OCI-LY7 (cell line): Measurements from ENCODE around the gene PLCD4.

ENCODE experiments used
- EZH2phosphoT487 ChIP-seq: fragments of 200-600 bp; sonication (generic); IDR thresholded peaks from 2 replicates; pipeline ENCODE4 v1.6.1; 2018; ENCODE audit warnings: low read depth, borderline replicate concordance, mild to moderate bottlenecking, mixed run types, antibody characterized with exemption, low read length, moderate library complexity, mixed read lengths
- TF ChIP-seq, protein P1 (sequence below): fragments of 200-600 bp; sonication (generic); conservative IDR thresholded peaks from 2 replicates; pipeline ENCODE4 v1.5.1; 2014; ENCODE audit warnings: mild to moderate bottlenecking, antibody characterized with exemption, low read length, moderate library complexity, mixed read lengths

DNA sequence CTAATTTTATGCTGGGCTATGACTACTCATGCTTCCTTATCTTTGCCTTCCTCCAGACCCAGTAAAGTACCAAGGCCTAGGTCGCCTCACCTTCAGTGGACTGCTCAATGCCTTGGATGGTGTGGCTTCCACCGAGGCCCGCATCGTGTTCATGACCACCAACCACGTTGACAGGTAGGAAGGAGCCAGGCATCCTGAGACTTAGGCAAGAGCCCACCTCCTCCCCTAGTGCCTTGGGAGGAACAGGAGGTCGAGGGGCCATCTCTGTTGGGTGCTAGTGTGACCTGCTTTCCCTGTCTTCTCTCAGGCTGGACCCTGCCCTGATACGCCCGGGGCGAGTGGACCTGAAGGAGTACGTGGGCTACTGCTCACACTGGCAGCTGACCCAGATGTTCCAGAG lies 55.1 kb downstream of the PLCD4 start:
- TF ChIP-seq, protein P1, sequence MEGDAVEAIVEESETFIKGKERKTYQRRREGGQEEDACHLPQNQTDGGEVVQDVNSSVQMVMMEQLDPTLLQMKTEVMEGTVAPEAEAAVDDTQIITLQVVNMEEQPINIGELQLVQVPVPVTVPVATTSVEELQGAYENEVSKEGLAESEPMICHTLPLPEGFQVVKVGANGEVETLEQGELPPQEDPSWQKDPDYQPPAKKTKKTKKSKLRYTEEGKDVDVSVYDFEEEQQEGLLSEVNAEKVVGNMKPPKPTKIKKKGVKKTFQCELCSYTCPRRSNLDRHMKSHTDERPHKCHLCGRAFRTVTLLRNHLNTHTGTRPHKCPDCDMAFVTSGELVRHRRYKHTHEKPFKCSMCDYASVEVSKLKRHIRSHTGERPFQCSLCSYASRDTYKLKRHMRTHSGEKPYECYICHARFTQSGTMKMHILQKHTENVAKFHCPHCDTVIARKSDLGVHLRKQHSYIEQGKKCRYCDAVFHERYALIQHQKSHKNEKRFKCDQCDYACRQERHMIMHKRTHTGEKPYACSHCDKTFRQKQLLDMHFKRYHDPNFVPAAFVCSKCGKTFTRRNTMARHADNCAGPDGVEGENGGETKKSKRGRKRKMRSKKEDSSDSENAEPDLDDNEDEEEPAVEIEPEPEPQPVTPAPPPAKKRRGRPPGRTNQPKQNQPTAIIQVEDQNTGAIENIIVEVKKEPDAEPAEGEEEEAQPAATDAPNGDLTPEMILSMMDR, result no peak
- TF ChIP-seq EZH2phosphoT487, result no peak
